IMR-90 (cell line): ENCODE results near the gene MEOX2. TPM values are rescaled to one million over a fixed set of nuclear protein-coding genes. Genes with fewer than 3 reads are reported as not detected.

Source experiments
- ATAC-seq: fragments of 200-7000 bp; cut with Tn5 transposase; 2 replicates; pipeline ENCODE4 v1.9.1; 2020; ENCODE audit warnings: low read depth, mild to moderate bottlenecking, moderate library complexity
- BruUV-seq: library from RNA; stranded (reverse); fragments of 400-500 nt; replicated peaks from 2 replicates; lab custom pipeline; 2021; lab: Mats Ljungman, UMichigan
- CTCF ChIA-PET: fragments of 300-600 bp; formaldehyde crosslinking; extraction: SDS; loops from one replicate; lab custom pipeline; 2021; ENCODE audit warnings: antibody characterized with exemption; lab: Yijun Ruan, JAX
- POLR2A ChIA-PET: fragments of 300-600 bp; sonication (Branson Sonifier 250); formaldehyde crosslinking; loops from one replicate; lab custom pipeline; 2022; ENCODE audit warnings: antibody characterized with exemption; ENCODE audit not compliant: unreplicated experiment; lab: Charles Lee
- DNase-seq: peaks from one replicate; pipeline ENCODE4 v3.0.0; 2013
- H2AFZ ChIP-seq: replicated peaks from 2 replicates; pipeline ENCODE3; 2013; ENCODE audit warnings: low read length, mild to moderate bottlenecking; ENCODE audit not compliant: poor library complexity
- H2AK5ac ChIP-seq: 2 replicates; pipeline ENCODE4 v1.6.1; 2013; ENCODE audit warnings: low read depth, low read length, inconsistent platforms
- H2AK9ac ChIP-seq: replicated peaks from 2 replicates; pipeline ENCODE3; 2013; ENCODE audit warnings: mild to moderate bottlenecking, low read depth, low read length, moderate library complexity; ENCODE audit not compliant: poor library complexity
- H2BK120ac ChIP-seq: 2 replicates; pipeline ENCODE4 v1.6.1; 2013; ENCODE audit warnings: low read depth, low read length, inconsistent platforms
- H2BK15ac ChIP-seq: 3 replicates; pipeline ENCODE4 v1.6.1; 2013; ENCODE audit warnings: low read depth, low read length, inconsistent platforms
- H2BK20ac ChIP-seq: 2 replicates; pipeline ENCODE4 v1.6.1; 2013; ENCODE audit warnings: low read depth, mild to moderate bottlenecking, inconsistent platforms, low read length, moderate library complexity
- H2BK5ac ChIP-seq: 2 replicates; pipeline ENCODE4 v1.6.1; 2013; ENCODE audit warnings: mild to moderate bottlenecking, low read depth, low read length, inconsistent platforms; ENCODE audit not compliant: poor library complexity, severe bottlenecking
- H3K14ac ChIP-seq: replicated peaks from 2 replicates; pipeline ENCODE4 v1.6.1; 2013; ENCODE audit warnings: low read depth, low read length, inconsistent platforms
- H3K18ac ChIP-seq: 2 replicates; pipeline ENCODE4 v1.6.1; 2013; ENCODE audit warnings: low read depth, low read length, control low read depth
- H3K23ac ChIP-seq: 2 replicates; pipeline ENCODE4 v1.6.1; 2013; ENCODE audit warnings: low read depth, low read length, inconsistent platforms
- H3K27ac ChIP-seq: 2 replicates; pipeline ENCODE4 v1.5.1; 2013; ENCODE audit warnings: mild to moderate bottlenecking, control low read depth, low read length; ENCODE audit not compliant: insufficient read depth
- H3K27me3 ChIP-seq: 2 replicates; pipeline ENCODE4 v1.6.1; 2013; ENCODE audit warnings: low read length; ENCODE audit not compliant: control insufficient read depth, insufficient read depth
- H3K36me3 ChIP-seq: 2 replicates; pipeline ENCODE4 v1.6.1; 2013; ENCODE audit warnings: low read length, mixed read lengths; ENCODE audit not compliant: control insufficient read depth, insufficient read depth
- H3K4ac ChIP-seq: 2 replicates; pipeline ENCODE4 v1.6.1; 2013; ENCODE audit warnings: low read depth, low read length, inconsistent platforms
- H3K4me1 ChIP-seq: 2 replicates; pipeline ENCODE4 v1.6.1; 2013; ENCODE audit warnings: low read length, mixed read lengths; ENCODE audit not compliant: control insufficient read depth, insufficient read depth
- H3K4me2 ChIP-seq: 2 replicates; pipeline ENCODE4 v1.6.1; 2013; ENCODE audit warnings: low read depth, mild to moderate bottlenecking, control low read depth, low read length, moderate library complexity
- H3K4me3 ChIP-seq: 2 replicates; pipeline ENCODE4 v1.5.1; 2013; ENCODE audit warnings: low read depth, mild to moderate bottlenecking, control low read depth, low read length, moderate library complexity; ENCODE audit not compliant: insufficient read depth
- H3K56ac ChIP-seq: 2 replicates; pipeline ENCODE4 v1.6.1; 2013; ENCODE audit warnings: low read length, inconsistent platforms; ENCODE audit not compliant: insufficient read depth; ENCODE audit errors: extremely low read depth
- H3K79me1 ChIP-seq, 2 experiments: 2 replicates each; pipeline ENCODE4 v1.6.1; 2013; ENCODE audit warnings: low read length in 2 of 2, inconsistent platforms in 1 of 2, low read depth in 1 of 2
- H3K9ac ChIP-seq: 2 replicates; pipeline ENCODE4 v1.6.1; 2013; ENCODE audit warnings: low read depth, low read length, control low read depth
- H3K9me1 ChIP-seq: 2 replicates; pipeline ENCODE4 v1.6.1; 2013; ENCODE audit warnings: low read length, inconsistent platforms; ENCODE audit not compliant: insufficient read depth
- H3K9me3 ChIP-seq: 2 replicates; pipeline ENCODE4 v1.6.1; 2013; ENCODE audit warnings: low read length; ENCODE audit not compliant: control insufficient read depth, insufficient read depth
- H4K20me1 ChIP-seq: 2 replicates; pipeline ENCODE4 v1.6.1; 2013; ENCODE audit warnings: low read length, inconsistent platforms; ENCODE audit not compliant: insufficient read depth
- H4K5ac ChIP-seq: 2 replicates; pipeline ENCODE4 v1.6.1; 2013; ENCODE audit warnings: mild to moderate bottlenecking, low read depth, low read length, control low read depth
- H4K8ac ChIP-seq, 2 experiments: 2 replicates each; pipeline ENCODE4 v1.6.1; 2013; ENCODE audit warnings: low read depth in 2 of 2, low read length in 2 of 2, control low read depth in 1 of 2, inconsistent platforms in 1 of 2
- H4K91ac ChIP-seq: 2 replicates; pipeline ENCODE4 v1.6.1; 2013; ENCODE audit warnings: low read depth, low read length, inconsistent platforms; ENCODE audit not compliant: insufficient read depth
- CEBPB ChIP-seq: IDR thresholded peaks from 2 replicates; pipeline ENCODE4 v1.6.1; 2012; ENCODE audit warnings: low read depth, low read length, improper control_type of control experiment
- MAFK ChIP-seq: IDR thresholded peaks from 2 replicates; pipeline ENCODE4 v1.6.1; 2012; ENCODE audit warnings: low read depth, low read length, improper control_type of control experiment
- WGBS, 2 experiments: methylation state at CpG; one replicate each; pipeline versions ENCODE4 v1.1.5 to v1.1.7; 2013; ENCODE audit warnings: missing lambda C conversion rate in 2 of 2; ENCODE audit not compliant: insufficient read length in 1 of 2; ENCODE audit errors: extremely low coverage in 2 of 2; 5-methylcytosine and 5-hydroxymethylcytosine counted together
- dilution Hi-C: fragments of 300-500 bp; cut with HindIII; formaldehyde crosslinking; loops from one replicate; pipeline ENCODE4 v1.14.3; 2018; ENCODE audit warnings: low sequenced_read_pairs; ENCODE audit not compliant: unreplicated experiment
- in situ Hi-C: fragments of 300-500 bp; cut with MboI; formaldehyde crosslinking; loops from 3 replicates; pipeline ENCODE4 v1.14.3; 2019; ENCODE audit warnings: low sequenced_read_pairs, inconsistent platforms, mixed read lengths
- intact Hi-C: fragments of 100-400 bp; cut with micrococcal nuclease; formaldehyde crosslinking; loops from 2 replicates; pipeline ENCODE4 v1.10.0; 2022
- polyA plus RNA-seq, 3 experiments: library from polyadenylated mRNA; depleted of rRNA; stranded (reverse); fragments of >200 nt; gene quantifications; 2 replicates each; pipeline ENCODE4 v1.2.3, GENCODE V29; 2012; ENCODE audit warnings: low replicate concordance in 1 of 3
- total RNA-seq: library from RNA; depleted of rRNA; stranded (reverse); fragments of >200 nt; gene quantifications from 2 replicates; pipeline ENCODE4 v1.2.3, GENCODE V29; 2012

MEOX2 gene
- total and polyA plus RNA-seq, 2 of the 4 experiments (the other 2 are of a cell fraction), result under 0.01 TPM; not detected in 1

DNA sequence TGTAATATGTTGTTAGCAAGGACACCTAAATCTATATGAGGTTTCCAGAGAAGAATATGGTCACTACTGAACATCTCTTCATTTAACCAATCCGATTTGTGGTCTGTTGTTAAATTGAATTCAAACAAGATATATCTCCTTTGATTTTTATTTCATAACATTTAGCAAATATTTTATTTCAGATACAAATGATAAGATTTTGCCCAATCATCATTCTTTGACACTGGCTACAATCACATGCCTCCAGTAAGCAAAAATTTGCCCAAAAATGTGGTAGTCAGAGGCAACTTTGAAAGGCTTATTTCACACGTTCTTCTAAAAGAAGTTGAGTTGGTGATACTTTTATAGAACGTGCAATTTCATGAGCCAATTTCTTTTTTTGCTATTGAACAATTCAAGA is 79.9 kb downstream of the MEOX2 start:
- ChIA-PET CTCF (no interaction called here), POLR2A (no interaction called here)
- no peak overlapping the region for H3K9ac ChIP-seq
- no peak overlapping the region for H4K8ac ChIP-seq
- H2BK120ac ChIP-seq, result no peak overlapping the region
- no peak overlapping the region for H2BK5ac ChIP-seq
- H3K27me3 ChIP-seq, result no peaks in the 10 kb centered on the region
- H3K4ac ChIP-seq, result no peak overlapping the region
- dilution Hi-C loops (no loop called here), intact Hi-C loops (no loop called here), in situ Hi-C loops (no loop called here)
- no peaks in the 10 kb centered on the region for H3K36me3 ChIP-seq
- H3K18ac ChIP-seq, result no peak overlapping the region
- H3K9me1 ChIP-seq, result no peaks in the 10 kb centered on the region
- no peaks in the 10 kb centered on the region for H3K79me1 ChIP-seq
- H3K56ac ChIP-seq, result no peak overlapping the region
- ATAC-seq, result no peak
- H3K9me3 ChIP-seq, result no peaks in the 10 kb centered on the region
- no peak overlapping the region for H4K91ac ChIP-seq
- BruUV-seq, result no TSS peak
- H2AFZ ChIP-seq, result no peak overlapping the region
- H2AK5ac ChIP-seq, result no peak overlapping the region
- no peak overlapping the region for H3K14ac ChIP-seq
- no peak for TF ChIP-seq CEBPB
- TF ChIP-seq MAFK, result peak; percentile 32; the same call in 1 of the 2 replicates
- no peak overlapping the region for H3K27ac ChIP-seq
- H2AK9ac ChIP-seq, result no peak overlapping the region
- no peak overlapping the region for H3K4me3 ChIP-seq
- H2BK15ac ChIP-seq, result no peak overlapping the region
- no peak overlapping the region for H2BK20ac ChIP-seq
- no peaks in the 10 kb centered on the region for H3K4me1 ChIP-seq
- no peaks in the 10 kb centered on the region for H4K20me1 ChIP-seq
- DNase-seq, result no peak
- no peak overlapping the region for H3K23ac ChIP-seq
- no peak overlapping the region for H3K4me2 ChIP-seq
- no peak overlapping the region for H4K5ac ChIP-seq
- no CpG with 5 or more reads among the region's 3 CpGs for WGBS, 2 experiments
